SU-DHL-6 (cell line): Measurements from ENCODE around the gene APC2.

Experiments
- H2AFZ ChIP-seq: fragments of 200-600 bp; sonication (generic); 2 replicates; pipeline ENCODE4 v1.6.1; 2014; ENCODE audit warnings: low read depth, mild to moderate bottlenecking, moderate library complexity, mixed read lengths, antibody characterized with exemption, low read length; ENCODE audit not compliant: severe bottlenecking
- H3F3A ChIP-seq: fragments of 200-600 bp; shearing (Covaris generic); 2 replicates; pipeline ENCODE4 v1.6.0; 2016; ENCODE audit warnings: antibody characterized with exemption, mild to moderate bottlenecking; ENCODE audit not compliant: insufficient read depth
- H3K27ac ChIP-seq: fragments of 200-600 bp; sonication (generic); 2 replicates; pipeline ENCODE4 v1.5.1; 2016; ENCODE audit warnings: low read depth, mild to moderate bottlenecking, low read length, moderate library complexity, mixed read lengths
- H3K27me3 ChIP-seq: fragments of 200-600 bp; sonication (generic), shearing (Covaris generic); 2 replicates; pipeline ENCODE4 v1.6.0; 2014; ENCODE audit warnings: mild to moderate bottlenecking, low read length
- H3K36me3 ChIP-seq: fragments of 200-600 bp; sonication (generic); 2 replicates; pipeline ENCODE4 v1.6.1; 2014; ENCODE audit warnings: mild to moderate bottlenecking, low read length, mixed read lengths
- H3K4me2 ChIP-seq: fragments of 300-600, 200-600 bp; shearing (Covaris generic), sonication (generic); 2 replicates; pipeline ENCODE4 v1.6.0; 2014; ENCODE audit warnings: low read length, low read depth, mild to moderate bottlenecking; ENCODE audit not compliant: poor library complexity, severe bottlenecking
- H3K4me3 ChIP-seq: fragments of 200-600 bp; sonication (generic); 2 replicates; pipeline ENCODE4 v1.5.1; 2014; ENCODE audit warnings: antibody characterized with exemption, low read length, mild to moderate bottlenecking, mixed read lengths; ENCODE audit not compliant: insufficient read depth, poor library complexity, severe bottlenecking
- H3K79me2 ChIP-seq: fragments of 200-600 bp; sonication (generic); 2 replicates; pipeline ENCODE4 v1.6.1; 2014; ENCODE audit warnings: mild to moderate bottlenecking, low read length, moderate library complexity; ENCODE audit not compliant: insufficient read depth
- H3K9ac ChIP-seq: fragments of 200-600 bp; sonication (generic); 2 replicates; pipeline ENCODE4 v1.7.0; 2014; ENCODE audit warnings: mild to moderate bottlenecking, low read length
- H3K9me2 ChIP-seq: fragments of 200-600 bp; sonication (generic); replicated peaks from 2 replicates; pipeline ENCODE4 v1.6.1; 2014; ENCODE audit warnings: low read length; ENCODE audit not compliant: insufficient read depth
- H3K9me3 ChIP-seq: fragments of 200-600 bp; sonication (generic); 2 replicates; pipeline ENCODE4 v1.6.1; 2014; ENCODE audit warnings: low read length, mixed read lengths; ENCODE audit not compliant: insufficient read depth
- H4K20me1 ChIP-seq: fragments of 200-600 bp; sonication (generic); 2 replicates; pipeline ENCODE4 v1.6.1; 2014; ENCODE audit warnings: low read depth, mild to moderate bottlenecking, antibody characterized with exemption, low read length, moderate library complexity, mixed read lengths
- CTCF ChIP-seq: fragments of 200-600 bp; sonication (generic); IDR thresholded peaks from one replicate; pipeline ENCODE4 v1.5.1; 2017; ENCODE audit warnings: antibody characterized with exemption, mild to moderate bottlenecking, low read length, moderate library complexity; ENCODE audit not compliant: insufficient read depth, poor library complexity, severe bottlenecking
- EZH2phosphoT487 ChIP-seq: fragments of 200-600 bp; sonication (generic), shearing (Covaris generic); conservative IDR thresholded peaks from 2 replicates; pipeline ENCODE4 v1.6.1; 2018; ENCODE audit warnings: mild to moderate bottlenecking, antibody characterized with exemption, low read length, moderate library complexity, mixed read lengths

APC2 gene

GRCh38 chr19:1489463-1490310 is 39.8 kb downstream of the APC2 start:
- Histone ChIP-seq H3K9ac (peak overlapping the region; percentile 46; the same call in 1 of the 2 replicates), H3K27ac (no peak overlapping the region)

GRCh38 chr19:1490311-1491113 is 40.6 kb downstream of the APC2 start, which contains the start of gene PCSK4:
Gene PCSK4, minus strand, starts transcription at chr19:1490350. Its CDS starts 4 bp downstream, at chr19:1490346.
- TF ChIP-seq CTCF (no peak), EZH2phosphoT487 (no peak)

More at GRCh38 chr19:1489463-1490310, 39.8 kb downstream of the APC2 start:
- Histone ChIP-seq H3F3A (no peaks in the 10 kb centered on the region), H3K36me3 (no peaks in the 10 kb centered on the region), H3K9me3 (no peaks in the 10 kb centered on the region), H3K9me2 (no peaks in the 10 kb centered on the region), H2AFZ (peak overlapping the region; percentile 75), H3K4me3 (peak overlapping the region; percentile 53), H3K79me2 (no peaks in the 10 kb centered on the region), H3K4me2 (peak overlapping the region; percentile 71), H4K20me1 (no peaks in the 10 kb centered on the region), H3K27me3 (no peaks in the 10 kb centered on the region)
- TF ChIP-seq EZH2phosphoT487 (no peak), CTCF (no peak)

GRCh38 chr19:1491114-1491848 is 41.4 kb downstream of the APC2 start, which contains the start of gene REEP6:
Gene REEP6, plus strand, starts transcription at chr19:1491181. Its CDS starts 89 bp downstream, at chr19:1491270.
- Histone ChIP-seq H3K27ac (no peak within 1 kb of the TSS), H3F3A (no peaks in the 10 kb centered on the region), H3K9ac (peak within 1 kb of the TSS; percentile 46; the same call in 1 of the 2 replicates), H3K79me2 (no peaks in the 10 kb centered on the region), H3K27me3 (no peaks in the 10 kb centered on the region), H2AFZ (peak within 1 kb of the TSS; percentile 75), H3K36me3 (no peaks in the 10 kb centered on the region), H3K9me2 (no peaks in the 10 kb centered on the region), H4K20me1 (no peaks in the 10 kb centered on the region), H3K4me3 (peak within 1 kb of the TSS; percentile 53), H3K9me3 (no peaks in the 10 kb centered on the region), H3K4me2 (peak within 1 kb of the TSS; percentile 71)
- no peak for TF ChIP-seq CTCF
- TF ChIP-seq EZH2phosphoT487: no peak

More at GRCh38 chr19:1490311-1491113, 40.6 kb downstream of the APC2 start, which contains the start of gene PCSK4:
- Histone ChIP-seq H3K9ac (peak within 1 kb of the TSS; percentile 46; the same call in 1 of the 2 replicates), H3K79me2 (no peaks in the 10 kb centered on the region), H3K9me2 (no peaks in the 10 kb centered on the region), H3K36me3 (no peaks in the 10 kb centered on the region), H3K9me3 (no peaks in the 10 kb centered on the region), H3K27ac (no peak within 1 kb of the TSS), H2AFZ (peak within 1 kb of the TSS; percentile 75), H4K20me1 (no peaks in the 10 kb centered on the region), H3K27me3 (no peaks in the 10 kb centered on the region), H3K4me3 (peak within 1 kb of the TSS; percentile 53), H3F3A (no peaks in the 10 kb centered on the region), H3K4me2 (peak within 1 kb of the TSS; percentile 71)
